HL-60/S4 treated with retinoic acid at 250 ng/mL for 4 days and 3 days (cell line): ENCODE data around the gene UXT.
"Not testable (repeated sequence)": the region's sequence is repeated elsewhere in the genome, so short reads cannot be mapped to it uniquely, and the experiment has no call there.

ENCODE experiments used
- in situ Hi-C: fragments of 300-500 bp; cut with MboI; formaldehyde crosslinking; loops from 2 replicates; pipeline ENCODE4 v1.7.0; 2022; ENCODE audit warnings: low sequenced_read_pairs

Gene UXT

DNA sequence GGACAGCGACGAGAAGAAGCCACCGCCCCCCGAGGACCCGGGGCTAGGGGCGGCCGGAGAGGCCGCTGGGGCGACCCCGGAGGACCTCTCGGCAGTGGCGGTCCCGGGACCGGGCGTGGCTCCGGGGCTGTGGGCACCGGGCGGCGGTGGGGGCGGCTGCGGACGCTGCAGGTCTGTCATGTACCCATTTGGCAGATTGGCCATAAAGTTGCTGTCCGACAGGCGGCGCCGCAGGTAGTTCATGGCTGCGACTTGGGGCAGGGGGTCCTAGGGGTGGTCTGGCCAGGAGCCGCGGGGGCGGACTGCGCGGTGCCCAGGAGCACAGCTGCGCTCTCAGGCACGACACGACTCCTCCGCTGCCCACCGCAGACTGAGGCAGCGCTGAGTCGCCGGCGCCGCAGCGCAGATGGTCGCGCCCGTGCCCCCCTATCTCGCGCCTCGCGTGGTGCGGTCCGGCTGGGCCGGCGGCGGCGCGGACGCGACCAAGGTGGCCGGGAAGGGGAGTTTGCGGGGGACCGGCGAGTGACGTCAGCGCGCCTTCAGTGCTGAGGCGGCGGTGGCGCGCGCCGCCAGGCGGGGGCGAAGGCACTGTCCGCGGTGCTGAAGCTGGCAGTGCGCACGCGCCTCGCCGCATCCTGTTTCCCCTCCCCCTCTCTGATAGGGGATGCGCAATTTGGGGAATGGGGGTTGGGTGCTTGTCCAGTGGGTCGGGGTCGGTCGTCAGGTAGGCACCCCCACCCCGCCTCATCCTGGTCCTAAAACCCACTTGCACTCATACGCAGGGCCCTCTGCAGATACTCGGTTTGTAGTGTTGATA lies 39.3 kb downstream of the UXT start, which contains the start of gene SYN1:
Gene SYN1 (minus strand): TSS at position 372 of the 817 bp plus-strand sequence. CDS start 129 bp downstream, at position 243.
- in situ Hi-C loops = loop anchor here (10.0 kb wide), 1 partner anchor 45 kb away; no protein-coding TSS in a partner anchor

DNA sequence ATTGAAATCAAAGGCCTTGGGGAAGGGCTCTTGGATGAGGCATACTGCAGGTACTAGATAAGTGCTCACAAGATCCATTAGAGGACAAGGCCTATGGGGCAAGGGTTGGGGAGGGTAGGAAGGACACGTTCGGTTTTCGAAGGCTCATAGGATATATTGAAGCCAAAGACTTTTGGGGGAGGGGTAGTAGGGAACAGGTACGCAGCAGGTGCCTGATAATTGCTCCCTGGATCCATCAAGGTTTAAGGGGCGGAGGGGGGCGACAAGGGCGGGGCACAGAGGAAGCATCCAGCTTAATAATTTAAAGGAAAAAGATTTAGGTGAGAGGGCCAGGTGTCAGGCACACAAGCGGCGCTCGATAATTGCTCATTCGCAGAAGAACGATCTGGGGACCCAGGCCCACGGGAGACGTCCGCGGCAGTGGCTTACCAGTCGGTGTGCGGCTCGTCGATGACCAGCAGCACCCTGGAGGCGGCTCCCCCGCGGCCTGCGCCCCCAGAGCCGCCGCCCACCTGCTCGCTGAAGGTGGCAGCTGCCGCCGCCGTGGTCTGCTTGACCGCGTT lies 40.0 kb downstream of the UXT start:
- in situ Hi-C loops = no loop called here

DNA sequence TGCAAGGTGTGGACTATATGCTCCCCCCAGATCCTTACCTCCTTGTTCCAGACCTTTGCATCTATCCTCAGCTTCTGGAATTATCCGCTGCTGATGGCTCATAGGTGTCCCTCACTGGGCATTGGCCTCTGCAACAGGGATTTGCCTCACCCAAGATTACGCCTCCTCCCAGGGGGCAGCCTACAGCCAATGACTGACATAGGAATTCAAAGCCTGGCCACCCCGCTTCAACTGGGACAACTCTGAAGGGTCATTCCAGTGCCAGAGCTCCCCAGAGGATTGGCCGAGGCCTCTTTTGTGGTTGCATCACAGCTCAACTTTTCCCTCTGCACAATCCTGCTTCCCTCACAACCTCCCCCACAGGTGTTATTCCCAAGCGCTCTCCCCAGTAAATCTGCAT lies 44.4 kb downstream of the UXT start:
- in situ Hi-C loops = no loop called here

DNA sequence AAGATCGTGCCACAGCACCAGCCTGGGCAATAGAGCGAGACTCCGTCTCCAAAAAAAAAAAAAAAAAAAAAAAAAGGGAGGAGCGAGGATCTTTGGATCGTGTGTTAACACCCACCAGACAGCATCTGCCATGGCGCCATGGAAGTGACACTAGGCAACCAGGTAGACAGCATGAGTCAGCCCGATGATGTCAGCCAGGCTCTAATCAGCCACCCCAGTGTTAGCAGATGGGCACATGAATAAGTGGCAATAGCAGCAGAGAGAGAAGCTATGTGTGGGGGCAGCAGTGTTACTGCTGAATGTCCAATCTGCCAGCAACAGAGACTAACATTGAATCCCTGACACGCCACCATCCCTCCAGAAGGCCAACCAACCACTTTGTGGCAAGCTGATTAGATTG lies 45.9 kb downstream of the UXT start:
- in situ Hi-C loops = no loop called here

DNA sequence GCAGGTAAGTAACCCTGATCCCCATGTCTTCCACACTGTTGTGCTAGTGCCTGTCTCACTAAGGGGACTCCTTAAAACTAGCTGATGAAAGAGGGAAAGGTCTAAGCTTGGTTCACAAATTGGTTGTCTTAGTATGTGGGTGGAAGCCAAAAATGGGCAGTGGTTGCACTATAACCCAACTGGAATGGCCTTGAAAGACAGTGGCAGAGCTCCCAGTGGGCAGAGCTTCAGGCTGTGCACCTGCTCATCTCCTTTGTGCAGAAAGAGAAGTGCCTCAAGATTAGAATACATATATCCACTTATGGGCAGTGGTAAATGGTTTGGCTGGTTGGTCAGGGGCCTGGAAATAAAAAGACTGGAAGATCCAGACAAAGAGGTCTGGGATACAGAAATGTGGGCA lies 46.6 kb downstream of the UXT start:
- in situ Hi-C loops = no loop called here

DNA sequence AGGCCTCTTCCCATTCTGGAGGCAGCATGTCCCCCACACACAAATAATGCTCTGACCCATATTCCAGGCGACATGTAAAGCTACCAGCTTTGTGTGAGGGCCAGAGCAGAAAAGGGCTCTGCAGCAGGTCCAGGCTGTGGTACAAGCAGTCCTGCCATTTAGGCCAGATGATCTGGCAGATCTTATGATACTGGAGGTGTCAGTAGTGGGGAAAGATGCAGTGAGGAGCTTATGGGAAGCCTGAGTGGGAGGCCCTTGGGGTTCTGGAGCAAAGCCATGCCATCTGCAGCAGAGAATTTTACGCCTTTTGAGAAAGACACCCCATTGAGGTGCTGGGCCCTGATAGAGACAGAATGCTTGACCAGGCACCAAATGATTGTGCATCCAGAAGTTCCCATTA lies 47.1 kb downstream of the UXT start:
- in situ Hi-C loops = no loop called here

DNA sequence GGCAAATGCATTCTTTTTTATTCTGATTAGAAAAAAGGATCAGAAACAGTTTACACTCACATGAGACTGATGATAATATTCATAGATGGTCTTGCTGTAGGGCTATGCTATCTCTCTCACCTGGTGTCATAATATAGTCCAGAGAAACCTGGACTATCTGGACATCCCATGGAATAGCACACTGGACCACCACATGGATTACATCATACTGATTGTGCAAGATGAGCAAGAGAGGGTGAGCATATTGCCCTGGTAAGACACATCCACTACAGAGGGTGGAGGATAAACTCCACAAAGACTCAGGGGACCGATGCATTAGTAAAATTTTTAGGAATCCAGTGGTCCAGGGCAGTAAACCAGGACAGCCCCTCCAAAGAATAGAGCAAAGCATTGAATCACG lies 47.5 kb downstream of the UXT start:
- in situ Hi-C loops = no loop called here

DNA sequence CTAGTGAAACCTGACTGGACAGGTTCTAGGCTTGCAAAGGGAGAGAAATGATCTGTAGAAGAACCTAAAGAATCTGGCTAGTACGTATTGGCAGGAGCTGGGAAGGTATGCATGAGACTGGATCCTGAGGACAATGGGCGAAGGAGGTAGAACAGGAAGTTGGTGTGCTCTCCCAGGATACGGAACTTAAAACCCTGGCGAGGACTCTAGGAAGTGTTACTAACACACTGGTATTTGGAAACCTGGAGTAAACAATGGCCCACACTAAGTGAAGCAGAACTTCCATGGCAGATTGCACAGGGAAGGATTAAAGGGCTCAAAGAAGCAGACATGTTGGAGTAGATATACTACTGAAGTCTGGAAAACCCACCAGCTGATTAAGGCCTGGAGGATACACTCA lies 48.5 kb downstream of the UXT start:
- in situ Hi-C loops = no loop called here

DNA sequence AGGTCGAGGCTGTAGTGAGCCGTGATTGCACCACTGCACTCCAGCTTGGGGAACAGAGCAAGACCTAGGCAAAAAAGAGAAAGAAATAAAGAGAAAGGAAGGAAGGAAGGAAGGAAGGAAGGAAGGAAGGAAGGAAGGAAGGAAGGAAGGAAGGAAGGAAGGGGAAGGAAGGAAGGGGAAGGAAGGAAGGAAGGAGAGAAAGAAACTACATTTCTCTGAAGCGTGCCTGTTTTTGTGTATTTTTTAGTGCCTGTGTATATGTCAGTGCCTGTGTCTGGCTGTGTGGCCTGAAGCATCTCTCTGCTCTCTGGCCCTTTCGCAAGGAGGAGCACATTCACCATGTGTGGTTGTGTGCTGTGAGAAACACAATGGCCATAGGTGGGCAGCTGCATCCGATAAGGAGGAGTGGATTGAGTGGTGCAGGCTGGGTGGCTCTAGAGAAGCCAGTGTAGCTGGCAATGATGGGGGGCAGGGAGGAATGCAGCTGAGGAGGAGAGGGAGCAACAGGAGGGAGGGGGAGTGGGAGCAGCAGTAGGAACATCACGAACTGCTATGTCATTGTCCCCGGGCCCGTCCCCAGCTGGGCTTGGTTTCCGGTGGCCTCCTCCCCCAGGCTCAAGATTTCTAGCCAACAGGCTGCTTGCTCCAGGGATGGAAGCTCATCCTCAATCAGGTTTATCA lies 50.7 kb downstream of the UXT start:
- in situ Hi-C loops = no loop called here

DNA sequence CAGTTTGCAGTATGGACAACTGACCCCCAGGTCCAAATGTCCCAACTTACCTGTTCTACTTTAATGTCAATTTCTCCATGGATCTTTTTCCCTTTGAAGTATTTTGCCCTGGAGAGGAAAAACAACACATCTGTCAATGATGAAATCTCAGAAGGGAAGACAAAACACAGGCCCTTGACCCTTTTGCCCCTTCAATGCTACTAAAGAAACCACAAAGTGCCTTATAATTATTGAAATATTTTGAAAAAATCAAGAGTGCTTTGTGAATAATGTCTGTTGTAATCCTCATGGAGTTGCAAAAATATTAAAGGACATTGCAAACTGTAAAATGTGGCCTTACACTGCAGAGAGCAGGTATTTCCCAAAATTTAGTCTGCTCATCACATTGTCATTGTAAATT lies 51.9 kb downstream of the UXT start:
- in situ Hi-C loops = no loop called here

DNA sequence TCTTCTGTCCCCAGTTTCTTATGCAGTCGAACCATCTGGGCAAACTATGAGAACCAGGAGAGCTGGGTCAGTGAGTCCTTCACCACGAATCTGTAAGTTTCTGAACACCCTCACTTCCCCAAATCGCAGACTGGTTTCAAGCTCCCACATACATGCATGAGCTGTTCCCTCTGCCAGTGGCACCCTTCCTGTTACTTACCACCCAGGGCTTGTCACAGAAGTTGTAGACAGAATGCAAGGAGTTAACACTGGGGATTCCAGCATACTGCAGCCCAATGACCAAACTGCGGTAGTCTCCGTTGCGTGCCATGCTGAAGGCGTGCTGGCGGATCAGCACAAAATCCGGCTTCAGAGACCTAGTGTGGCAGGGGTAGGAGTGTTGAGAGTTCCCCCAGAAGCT lies 54.0 kb downstream of the UXT start:
- in situ Hi-C loops = no loop called here

DNA sequence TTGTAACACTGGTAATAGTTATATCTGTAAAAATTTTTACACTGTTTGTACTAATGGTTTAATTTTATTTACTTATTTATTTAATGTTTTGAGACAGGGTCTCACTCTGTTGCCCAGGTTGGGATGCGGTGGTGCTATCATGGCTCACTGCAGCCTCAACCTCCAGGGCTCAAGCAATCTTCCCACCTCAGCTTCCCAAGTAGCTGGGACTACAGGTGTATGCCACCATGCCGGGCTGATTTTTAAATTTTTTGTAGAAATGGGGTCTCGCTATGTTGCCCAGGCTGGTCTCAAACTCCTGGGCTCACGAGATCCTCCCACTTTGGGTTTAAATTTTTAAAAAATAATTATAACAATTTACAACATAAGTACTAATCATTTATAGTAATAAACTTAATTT lies 55.9 kb downstream of the UXT start:
- in situ Hi-C loops = not testable (repeated sequence)
